LNCAP (cell line): ENCODE measurements around the gene MAPK11.

ENCODE experiments used
- CTCF ChIP-seq: fragments of 450-650 bp; IDR thresholded peaks from 2 replicates; pipeline ENCODE4 v1.5.1; 2017; ENCODE audit warnings: mild to moderate bottlenecking

The MAPK11 gene

DNA sequence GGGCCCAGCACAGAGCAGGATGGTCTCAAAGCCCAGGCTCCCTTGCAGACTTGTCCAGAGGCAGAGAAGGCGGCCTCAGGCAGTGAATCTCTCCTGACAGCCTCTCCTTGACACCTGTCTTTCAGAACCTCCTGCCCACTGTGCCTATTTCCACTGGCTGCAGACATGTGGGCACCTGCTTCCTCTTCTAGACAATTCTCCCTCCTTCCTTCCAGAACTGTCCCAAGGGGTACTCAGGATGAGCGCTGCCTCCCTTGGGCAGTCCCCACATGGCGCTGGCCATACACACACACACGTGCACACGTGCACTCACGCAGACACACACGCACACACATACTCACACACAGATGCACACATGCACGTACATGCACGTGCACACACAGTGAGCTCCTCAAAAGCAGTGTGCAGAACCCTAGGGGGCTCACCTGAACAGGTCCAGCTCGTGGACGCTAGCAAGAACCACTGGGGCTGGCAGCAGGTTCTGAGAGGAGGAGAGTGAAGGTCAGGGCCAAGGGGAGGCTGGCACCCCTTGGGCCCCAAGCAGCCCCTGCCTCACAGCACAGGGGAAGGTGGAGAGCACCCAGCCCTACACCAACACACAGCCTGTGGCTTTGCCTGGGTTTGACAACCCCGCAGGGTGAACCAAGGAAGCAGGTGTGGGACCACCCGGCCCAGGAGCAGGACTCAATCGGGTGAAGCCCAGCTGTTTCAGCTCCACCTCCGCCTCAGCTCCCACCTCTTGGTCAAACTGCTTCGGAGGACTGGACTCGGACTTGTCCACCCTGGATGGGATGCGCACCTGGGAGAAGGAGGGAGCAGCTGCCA is 45.3 kb upstream of the MAPK11 start:
- no peak for TF ChIP-seq CTCF

DNA sequence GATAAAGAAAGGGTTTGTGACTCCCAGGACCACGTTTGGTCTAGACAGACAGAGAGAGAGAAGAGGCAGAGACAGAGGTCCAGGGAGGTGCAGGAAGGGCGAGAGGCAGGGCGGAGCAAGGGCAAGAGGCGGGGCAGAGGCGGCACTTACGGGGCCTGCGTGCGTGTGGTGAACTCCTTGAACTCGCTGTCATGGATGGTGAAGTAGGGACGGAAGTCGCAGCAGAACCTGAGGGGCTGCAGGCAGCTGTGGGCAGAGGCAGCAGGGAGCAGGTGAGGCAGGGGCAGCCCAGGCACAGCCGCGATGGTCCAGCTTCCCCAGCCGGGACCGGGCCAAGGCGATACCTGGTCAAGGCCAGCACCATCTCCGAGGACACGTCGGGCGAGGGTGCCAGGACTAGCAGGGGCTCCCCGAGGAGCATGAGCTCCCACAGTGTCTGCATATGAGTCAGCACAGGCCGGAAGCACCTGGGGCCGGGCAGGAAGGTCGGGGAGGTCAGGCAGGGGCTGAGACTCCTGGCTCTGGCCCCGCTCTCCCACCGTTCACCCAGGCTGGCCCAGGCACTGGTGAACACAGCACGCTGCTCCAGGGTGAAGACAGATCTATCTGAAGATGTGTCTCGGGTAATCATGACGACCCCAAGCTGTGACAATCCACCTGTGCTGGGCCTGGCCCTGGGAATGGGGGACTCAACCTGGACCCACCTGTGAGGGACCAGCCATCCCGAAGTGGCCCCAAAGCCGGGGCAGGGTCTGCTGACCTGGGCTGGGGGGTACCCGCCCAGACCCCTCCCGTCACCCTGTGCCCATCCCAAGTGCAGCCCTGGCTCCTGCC is 44.5 kb upstream of the MAPK11 start:
- TF ChIP-seq CTCF, result no peak

DNA sequence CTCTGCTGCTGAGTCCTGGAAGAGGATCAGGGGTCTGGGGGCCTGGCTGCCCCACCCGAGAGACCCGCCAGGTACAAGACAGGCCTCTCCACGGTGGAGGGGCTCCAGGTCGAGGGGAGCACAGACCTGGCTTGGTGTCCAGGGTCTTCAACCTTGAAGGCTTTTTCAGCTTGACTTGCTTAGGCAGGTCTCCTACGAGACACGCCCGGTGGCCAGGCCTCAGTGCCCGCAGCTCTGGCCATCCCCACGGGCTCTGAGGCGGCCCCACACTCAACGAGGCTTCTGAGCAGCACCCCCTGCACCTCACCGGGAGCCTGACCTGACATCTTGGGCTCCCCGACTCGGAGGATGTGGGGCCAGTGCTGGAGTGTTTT is 43.9 kb upstream of the MAPK11 start:
- TF ChIP-seq CTCF, result no peak

- TF ChIP-seq CTCF, result no peak
These were observed 43.4 kb upstream of the MAPK11 start for GRCh38 chr22:50313600-50313999.

- no peak for TF ChIP-seq CTCF
These were observed 42.8 kb upstream of the MAPK11 start for GRCh38 chr22:50313021-50313420.

DNA sequence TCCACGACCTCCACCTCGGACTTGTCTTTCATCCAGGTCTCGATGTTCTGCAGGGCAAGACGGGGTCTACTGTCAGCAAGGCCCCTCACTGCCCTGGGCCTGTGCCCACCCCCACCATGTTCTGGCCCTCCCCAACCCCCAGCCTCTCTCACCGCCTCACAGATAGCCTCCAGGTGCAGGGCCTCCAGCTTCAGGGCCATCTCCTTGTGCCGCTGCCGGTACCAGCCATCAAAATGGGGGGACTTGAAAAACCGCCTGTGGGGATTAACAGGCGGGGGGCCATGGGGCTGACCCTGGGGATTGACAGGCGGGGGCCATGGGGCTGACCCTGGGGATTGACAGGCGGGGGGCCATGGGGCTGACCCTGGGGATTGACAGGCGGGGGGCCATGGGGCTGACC is 42.2 kb upstream of the MAPK11 start:
- TF ChIP-seq CTCF, result no peak

DNA sequence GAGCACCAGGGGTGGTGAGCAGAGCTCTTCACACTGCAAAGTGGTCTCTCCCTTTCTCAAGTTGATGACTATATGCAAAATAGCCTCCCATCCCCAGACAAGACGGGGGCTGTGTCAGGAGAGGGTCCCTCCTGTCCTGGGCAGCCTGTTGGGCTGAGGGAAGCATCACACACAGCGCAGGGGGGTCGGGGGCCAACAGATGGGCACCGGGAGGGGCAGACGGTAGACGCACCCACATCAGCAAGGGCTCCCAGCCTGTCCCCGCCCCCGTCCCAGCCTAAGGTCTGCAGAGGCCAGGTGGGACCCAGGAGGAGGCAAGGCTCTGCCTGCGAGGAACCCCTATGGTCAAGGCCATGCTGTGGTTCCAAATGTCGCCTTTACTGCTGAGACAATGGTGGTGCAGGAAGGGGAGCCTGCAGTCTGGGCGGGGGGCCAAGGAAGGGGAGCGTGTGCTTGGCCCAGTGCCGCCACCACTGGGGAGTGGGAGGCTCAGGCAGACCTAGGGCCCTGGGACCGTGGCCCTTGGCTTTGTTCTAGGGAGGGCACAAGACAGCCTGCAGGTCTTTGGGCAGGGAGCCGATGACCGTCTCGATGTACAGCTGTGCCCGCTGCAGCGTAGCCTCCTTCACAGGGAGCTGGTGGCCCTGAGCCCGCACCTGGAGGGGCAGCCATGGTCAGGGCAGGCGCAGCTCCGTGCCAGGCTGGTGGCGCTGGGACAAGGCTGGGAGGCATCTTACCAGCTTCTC is 41.6 kb upstream of the MAPK11 start:
- no peak for TF ChIP-seq CTCF
